ENCODE results near the gene SORCS3. TPM values are rescaled to one million over a fixed set of nuclear protein-coding genes. Genes with fewer than 3 reads are reported as not detected.

The SORCS3 gene
- total RNA-seq, 1 donor from 2014 or later, result 0.06 TPM

DNA sequence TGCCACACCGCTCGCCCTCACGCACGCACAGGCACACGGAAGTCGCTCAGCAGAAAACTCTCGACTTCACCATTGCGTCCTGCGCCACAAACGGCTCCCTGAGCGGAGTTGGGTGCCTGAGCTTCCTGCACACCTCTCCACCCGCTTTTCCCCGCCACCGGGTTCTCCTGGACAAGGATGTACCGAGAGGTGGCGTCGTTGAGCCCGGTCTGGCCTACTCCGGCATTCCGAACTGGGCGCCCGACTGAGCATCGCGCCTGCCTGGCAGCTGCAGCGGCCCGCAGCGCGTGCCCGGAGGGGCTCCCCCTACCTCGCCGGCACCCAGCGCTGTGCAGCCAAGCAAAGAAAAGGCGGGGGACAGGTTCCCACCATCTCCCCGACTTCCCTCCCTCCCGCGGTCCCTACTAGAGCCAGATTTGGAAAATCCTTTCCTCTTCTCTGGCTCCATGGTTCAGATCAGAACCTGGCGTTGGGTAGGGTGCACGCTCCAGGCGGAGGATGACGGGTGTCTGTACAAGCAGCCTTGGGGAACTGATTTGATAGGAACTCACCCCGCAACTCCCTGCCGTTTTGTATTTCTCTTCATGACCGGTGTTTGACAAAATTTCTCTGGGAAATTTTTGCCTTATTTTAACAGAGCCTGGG, 1.7 kb downstream of the SORCS3 start:
- no peak for DNase-seq (ENCODE audit: extremely low read depth, low read depth, low spot score)

- no peak for DNase-seq (ENCODE audit: extremely low read depth, low read depth, low spot score)
These were observed 2.2 kb downstream of the SORCS3 start for GRCh38 chr10:104643303-104643663.

DNA sequence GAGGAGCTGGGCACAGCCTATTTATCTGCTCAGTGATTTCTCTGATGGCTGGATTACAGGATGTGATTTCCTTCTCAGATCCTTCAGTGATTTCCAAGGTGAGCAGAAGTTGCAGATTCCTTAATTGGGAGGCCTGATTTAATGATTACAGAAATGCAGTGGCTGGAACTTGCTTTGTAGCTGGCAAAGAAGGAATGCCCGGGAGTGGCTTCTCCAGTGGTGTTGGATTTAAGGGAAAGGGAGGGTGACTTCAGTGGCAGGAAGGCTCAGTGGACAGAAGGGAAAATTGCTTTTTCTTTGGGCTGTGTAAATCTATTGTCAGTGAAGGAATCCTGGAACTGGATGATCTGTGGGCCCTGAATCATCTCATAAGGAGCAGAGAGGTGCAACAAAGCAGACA, 5.1 kb downstream of the SORCS3 start:
- DNase-seq (ENCODE audit: extremely low read depth, low read depth, low spot score), result no peak

GRCh38 chr10:104648421-104648820, 7.3 kb downstream of the SORCS3 start:
- DNase-seq (ENCODE audit: extremely low read depth, low read depth, low spot score), result no peak

DNA sequence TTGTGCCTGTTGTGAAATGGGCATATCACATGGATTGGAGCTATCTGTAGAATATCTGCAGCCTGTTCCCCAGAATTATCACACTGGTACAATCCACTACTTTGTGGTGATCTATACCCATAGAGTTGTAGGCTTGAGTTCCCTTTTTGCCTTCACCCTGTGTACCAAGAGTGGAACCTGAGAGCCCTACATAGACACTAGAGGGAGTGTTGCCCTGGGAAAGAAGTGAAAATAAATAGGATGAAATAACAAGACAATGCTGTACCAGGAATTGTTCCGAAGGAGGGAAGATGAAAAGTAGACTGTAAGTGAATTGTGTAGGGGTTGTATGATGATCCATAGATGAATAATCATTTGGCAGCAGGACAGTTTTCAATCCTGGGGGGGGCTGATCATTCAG, 9.0 kb downstream of the SORCS3 start:
- DNase-seq (ENCODE audit: extremely low read depth, low read depth, low spot score), result no peak

- no peak for DNase-seq (ENCODE audit: extremely low read depth, low read depth, low spot score)
These were observed 9.7 kb downstream of the SORCS3 start for GRCh38 chr10:104650635-104651331.

- no peak for DNase-seq (ENCODE audit: extremely low read depth, low read depth, low spot score)
These were observed 15.9 kb downstream of the SORCS3 start for GRCh38 chr10:104657036-104657435.

DNA sequence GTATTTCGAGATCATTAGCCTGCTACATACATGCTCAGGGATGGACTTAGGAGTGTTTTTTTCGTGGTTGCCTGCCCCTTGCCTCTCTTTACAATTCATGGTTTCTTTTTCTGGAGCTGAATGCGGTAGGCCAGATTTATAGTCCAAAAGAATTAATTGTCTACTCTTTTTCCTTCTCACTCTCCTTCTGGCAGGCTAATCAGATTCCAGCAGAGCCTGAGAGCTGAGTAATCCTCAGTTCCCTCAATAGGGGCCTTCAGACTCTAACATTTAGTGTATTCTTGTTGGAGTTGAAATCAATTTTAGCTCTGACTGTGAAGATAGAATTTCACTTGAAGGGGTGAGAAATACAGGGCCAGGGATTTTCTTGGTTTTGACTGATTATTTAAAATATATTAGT, 16.4 kb downstream of the SORCS3 start:
- DNase-seq (ENCODE audit: extremely low read depth, low read depth, low spot score), result no peak

DNA sequence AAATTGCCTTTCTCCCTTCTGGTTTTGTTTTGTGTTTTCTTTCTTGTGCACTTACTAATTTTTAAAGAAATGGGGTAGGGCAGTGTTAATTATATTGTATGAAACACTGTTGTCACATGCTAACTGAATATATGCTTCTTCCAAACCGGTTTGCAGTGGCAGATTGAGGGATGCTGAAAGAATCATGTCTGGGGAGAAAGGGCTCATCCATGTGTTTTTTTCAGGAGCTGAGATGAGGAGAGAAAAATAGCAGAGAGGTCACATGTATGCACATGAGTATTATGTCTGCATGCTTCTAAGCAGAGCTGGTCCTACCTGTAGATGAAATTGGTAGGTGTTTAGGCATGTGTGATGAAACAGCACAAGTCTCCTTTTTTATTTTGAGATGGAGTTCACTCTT, 17.0 kb downstream of the SORCS3 start:
- DNase-seq (ENCODE audit: extremely low read depth, low read depth, low spot score), result no peak

DNA sequence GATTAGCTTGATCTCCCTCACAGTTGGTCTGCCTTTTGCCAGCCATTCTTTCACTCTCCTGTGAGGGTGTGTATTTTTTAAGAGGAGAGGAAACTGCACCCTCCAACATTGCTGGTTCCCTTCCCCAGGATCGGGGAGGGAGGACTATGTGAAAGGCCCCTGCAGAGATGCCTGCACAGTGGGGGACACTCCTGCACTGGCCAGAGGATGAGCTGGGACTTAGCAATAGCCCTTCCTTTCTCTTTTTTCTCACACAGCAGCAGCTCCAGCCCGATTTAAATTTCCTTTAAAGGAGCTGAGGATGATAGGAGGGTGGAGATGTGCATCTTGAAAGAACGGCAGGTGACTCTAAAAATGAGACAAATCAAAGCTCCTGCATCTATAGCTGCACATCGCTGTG, 18.7 kb downstream of the SORCS3 start:
- DNase-seq (ENCODE audit: extremely low read depth, low read depth, low spot score), result no peak

- DNase-seq (ENCODE audit: extremely low read depth, low read depth, low spot score), result no peak
These were observed 22.0 kb downstream of the SORCS3 start for GRCh38 chr10:104663076-104663475.

- DNase-seq (ENCODE audit: extremely low read depth, low read depth, low spot score), result no peak
These were observed 22.5 kb downstream of the SORCS3 start for GRCh38 chr10:104663563-104663962.

GRCh38 chr10:104664205-104664604, 23.1 kb downstream of the SORCS3 start:
- no peak for DNase-seq (ENCODE audit: extremely low read depth, low read depth, low spot score)

GRCh38 chr10:104665174-104665573, 24.1 kb downstream of the SORCS3 start:
- no peak for DNase-seq (ENCODE audit: extremely low read depth, low read depth, low spot score)

- no peak for DNase-seq (ENCODE audit: extremely low read depth, low read depth, low spot score)
These were observed 25.0 kb downstream of the SORCS3 start for GRCh38 chr10:104666106-104666505.

DNA sequence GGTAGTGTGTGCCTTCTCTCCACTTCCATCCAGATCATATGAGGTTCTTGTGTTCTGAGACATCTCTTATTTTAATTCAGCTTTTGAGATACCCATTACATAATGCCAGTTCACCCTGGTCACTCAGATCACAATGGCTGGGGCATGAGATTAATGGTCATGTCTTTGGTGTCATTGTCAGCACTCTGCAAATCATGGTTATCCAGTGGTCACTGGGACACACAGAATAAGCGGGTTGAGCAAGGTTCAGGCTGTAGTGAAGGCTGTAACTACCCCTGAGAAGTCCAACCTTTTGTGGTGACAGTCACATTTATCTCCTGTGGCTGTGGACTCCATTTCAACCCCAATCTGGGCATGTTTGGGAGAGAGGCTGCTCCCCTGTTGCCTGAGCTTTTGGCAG, 35.8 kb downstream of the SORCS3 start:
- no peak for DNase-seq (ENCODE audit: extremely low read depth, low read depth, low spot score)

DNA sequence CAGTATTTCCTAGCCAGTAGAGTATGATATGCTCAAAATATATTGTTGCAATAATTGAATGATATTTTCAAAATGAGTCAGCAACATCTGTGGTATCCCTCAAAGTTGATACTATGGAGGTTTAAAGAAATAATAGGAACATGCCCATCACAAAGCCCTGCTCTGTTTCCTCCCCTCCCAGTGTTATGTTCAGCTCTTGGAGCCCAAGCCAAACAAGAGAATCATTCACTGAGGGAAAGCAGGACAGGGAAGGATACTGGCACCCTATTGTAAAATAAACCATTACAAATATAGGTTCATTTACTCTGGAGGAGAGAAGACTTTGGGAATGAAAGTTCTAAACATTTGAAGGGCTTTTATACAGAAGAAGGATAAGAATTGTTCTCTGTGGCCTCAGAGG, 37.6 kb downstream of the SORCS3 start:
- DNase-seq (ENCODE audit: extremely low read depth, low read depth, low spot score), result no peak

DNA sequence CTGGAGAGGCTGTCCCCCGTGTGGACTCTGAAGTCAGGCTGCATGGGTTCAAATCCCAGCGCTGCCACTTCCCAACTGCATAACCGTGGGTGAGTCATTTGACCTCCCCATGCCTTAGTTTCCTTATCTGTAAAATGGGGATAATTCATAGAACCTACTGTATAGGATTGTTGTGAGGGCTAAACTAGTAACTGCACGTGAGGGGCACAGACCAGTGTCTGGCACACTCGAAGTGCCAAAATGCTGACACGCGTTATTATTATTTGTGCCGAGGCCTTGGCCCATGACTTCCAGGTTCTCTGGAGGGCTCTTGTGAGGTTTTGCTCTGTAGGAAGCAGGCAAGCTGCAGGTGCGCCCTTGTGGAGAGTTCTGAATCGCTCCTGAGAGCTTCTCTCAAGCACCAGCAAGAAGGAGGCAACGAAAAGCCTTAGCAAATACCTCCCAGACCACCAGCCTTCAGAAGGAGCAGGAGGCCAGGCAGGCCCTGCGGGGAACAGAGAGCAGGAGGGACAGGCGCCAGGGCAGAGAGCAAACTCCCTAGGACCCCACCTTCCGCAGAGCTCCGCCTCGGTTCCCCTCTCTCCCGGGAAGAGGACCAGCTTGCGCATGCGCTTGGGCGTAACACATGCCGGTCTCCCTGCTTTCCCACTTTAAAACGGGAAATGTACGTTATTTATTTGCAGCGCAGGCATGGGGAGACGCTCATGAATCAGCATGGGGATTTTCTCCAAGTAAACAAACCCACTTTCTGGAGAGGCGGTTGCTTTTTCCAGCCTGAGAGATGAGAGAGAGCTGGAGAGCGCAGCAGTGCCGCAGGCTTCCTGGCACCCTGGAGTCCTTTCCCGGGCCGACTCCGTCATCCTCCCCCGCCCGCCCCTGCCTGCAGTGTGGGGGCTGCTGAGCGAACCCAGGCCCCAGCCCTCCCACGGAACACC, 39.6 kb downstream of the SORCS3 start:
- no peak for DNase-seq (ENCODE audit: extremely low read depth, low read depth, low spot score)

- no peak for DNase-seq (ENCODE audit: extremely low read depth, low read depth, low spot score)
These were observed 40.4 kb downstream of the SORCS3 start for GRCh38 chr10:104681485-104681884.

DNA sequence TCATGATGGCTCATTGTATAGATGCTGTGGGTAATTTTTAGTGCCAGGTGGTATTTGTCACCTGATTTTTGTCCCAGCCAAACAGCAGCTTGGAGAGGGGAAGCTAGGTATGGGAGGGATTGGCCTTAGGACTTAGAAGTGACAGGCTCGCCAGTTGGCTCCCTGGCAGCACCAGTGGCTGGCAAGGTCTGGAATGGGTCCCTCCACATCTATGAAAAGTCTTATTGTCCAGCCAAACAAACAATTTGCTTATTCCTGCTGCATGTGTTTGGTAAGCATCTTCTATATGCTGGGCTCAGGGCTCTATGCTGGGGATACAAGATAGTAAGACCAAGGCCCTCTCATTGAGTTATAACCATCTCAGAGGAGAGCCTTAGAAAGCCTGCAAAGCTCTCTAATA, 42.5 kb downstream of the SORCS3 start:
- DNase-seq (ENCODE audit: extremely low read depth, low read depth, low spot score), result no peak

DNA sequence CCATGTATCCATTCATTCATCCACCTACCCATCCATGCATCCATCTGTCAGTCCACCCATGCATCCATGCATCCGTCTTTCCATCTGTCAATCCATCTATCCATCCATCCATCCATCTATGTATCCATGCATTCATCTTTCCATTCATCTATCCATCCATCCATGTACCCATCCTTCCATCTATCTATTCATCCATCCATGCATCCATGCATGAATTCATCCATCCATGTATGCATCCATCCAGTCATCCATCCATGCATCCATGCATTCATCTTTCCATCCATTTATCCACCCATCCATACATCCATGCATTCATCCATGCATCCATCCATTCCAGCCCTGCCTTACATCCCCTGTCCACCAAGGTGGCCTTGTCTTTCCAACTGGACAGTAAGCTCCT, 45.7 kb downstream of the SORCS3 start:
- no peak for DNase-seq (ENCODE audit: extremely low read depth, low read depth, low spot score)

Data from glomerular endothelial cell (primary cell).